Left lung (tissue), 10 donors: ENCODE measurements around the gene GCK. TPM values are rescaled to one million over a fixed set of nuclear protein-coding genes. Genes with fewer than 3 reads are reported as not detected.

Source experiments
- ATAC-seq: fragments of 200-7000 bp; cut with Tn5 transposase; one replicate; pipeline ENCODE4 v1.9.1; 2020; ENCODE audit warnings: moderate library complexity
- DNase-seq, 4 donors: peaks; one replicate each; pipeline ENCODE4 v3.0.0-alpha.2; 2013 to 2020
- H3K27ac ChIP-seq, 2 donors: fragments of 200-600 bp; sonication (generic) in 1 of 2; one replicate each; pipeline versions ENCODE4 v1.5.0 to v1.8.0; 2020 to 2021
- H3K27me3 ChIP-seq, 2 donors: fragments of 200-600 bp; sonication (generic) in 1 of 2; one replicate each; pipeline versions ENCODE4 v1.5.0 to v1.8.0; 2020 to 2021
- H3K36me3 ChIP-seq, 2 donors: fragments of 200-600 bp; sonication (generic) in 1 of 2; one replicate each; pipeline versions ENCODE4 v1.5.0 to v1.8.0; 2020 to 2021
- H3K4me1 ChIP-seq, 2 donors: fragments of 200-600 bp; one replicate each; pipeline ENCODE4 v1.8.0; 2021
- H3K4me3 ChIP-seq, 2 donors: fragments of 200-600 bp; sonication (generic) in 1 of 2; one replicate each; pipeline versions ENCODE4 v1.5.0 to v1.8.0; 2020 to 2021; ENCODE audit warnings: mild to moderate bottlenecking in 1 of 2
- H3K9me3 ChIP-seq, 2 donors: fragments of 200-600 bp; sonication (generic) in 1 of 2; one replicate each; pipeline versions ENCODE4 v1.5.0 to v1.8.0; 2020 to 2021
- intact Hi-C, 2 donors: fragments of 100-400 bp; cut with DNase I; formaldehyde crosslinking; loops; one replicate each; pipeline versions ENCODE4 v1.11.2 to v1.14.2; 2022
- polyA plus RNA-seq, 6 donors: library from polyadenylated mRNA; unstranded; fragments of 120-200 nt; gene quantifications; one replicate each; pipeline ENCODE4 v1.2.1, GENCODE V29; 2013; ENCODE audit not compliant: insufficient read length in 6 of 6
- total RNA-seq, 2 donors: library from RNA; stranded (reverse); fragmentation: NEBNext Ultra II Directional; extraction: Animal tissue kit (Norgen Biotek cat#: 25700); gene quantifications; one replicate each; pipeline ENCODE4 v1.2.1, GENCODE V29; 2021
- TF ChIP-seq, protein P1 (sequence below), 2 donors: fragments of 200-600 bp; sonication (generic) in 1 of 2; IDR thresholded peaks; one replicate each; pipeline versions ENCODE4 v1.5.0 to v1.8.0; 2021; ENCODE audit warnings: antibody characterized with exemption in 2 of 2
- donor health status: DM: no; HTN: yes; CAD: no.
- donor health status: DM: no; HTN: no; CAD: no.

The GCK gene
- total and polyA plus RNA-seq, 8 donors = 0.34 to 4.1 (median 2.5) TPM

DNA sequence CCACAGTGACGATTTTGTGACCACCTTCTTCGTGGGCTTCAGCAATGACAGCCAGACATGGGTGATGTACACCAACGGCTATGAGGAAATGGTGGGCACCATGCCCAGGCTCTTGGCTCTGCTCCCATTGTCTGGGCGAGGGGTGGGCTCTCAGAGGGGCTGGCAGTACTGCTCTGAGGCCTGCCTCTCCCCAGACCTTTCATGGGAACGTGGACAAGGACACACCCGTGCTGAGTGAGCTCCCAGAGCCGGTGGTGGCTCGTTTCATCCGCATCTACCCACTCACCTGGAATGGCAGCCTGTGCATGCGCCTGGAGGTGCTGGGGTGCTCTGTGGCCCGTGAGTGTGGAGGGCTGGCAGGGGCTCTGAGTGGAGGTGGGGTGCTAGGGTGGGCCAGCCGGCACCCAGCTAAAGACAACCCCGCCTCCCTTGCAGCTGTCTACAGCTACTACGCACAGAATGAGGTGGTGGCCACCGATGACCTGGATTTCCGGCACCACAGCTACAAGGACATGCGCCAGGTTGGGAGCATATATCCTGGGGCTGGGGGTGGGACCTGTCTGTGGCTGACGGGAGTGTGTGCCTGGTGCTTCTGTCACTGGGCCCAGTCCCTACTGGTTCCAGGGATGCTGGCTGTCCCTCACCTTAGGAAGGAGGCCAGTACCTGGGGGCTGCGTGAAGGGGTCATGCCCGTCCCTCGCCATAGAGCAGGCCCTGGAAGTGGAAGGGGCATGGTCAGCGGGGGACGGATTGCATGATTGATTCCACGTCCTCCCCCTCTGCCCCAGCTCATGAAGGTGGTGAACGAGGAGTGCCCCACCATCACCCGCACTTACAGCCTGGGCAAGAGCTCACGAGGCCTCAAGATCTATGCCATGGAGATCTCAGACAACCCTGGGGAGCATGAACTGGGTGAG is 78.3 kb downstream of the GCK start:
- Histone ChIP-seq H3K27me3 (peaks cover 0 to 4% of the 10 kb centered on the region in 2 donors), H3K4me1 (no peaks in the 10 kb centered on the region), H3K4me3 (no peak overlapping the region), H3K9me3 (no peaks in the 10 kb centered on the region), H3K36me3 (peaks cover 0 to 76% of the 10 kb centered on the region in 2 donors), H3K27ac (no peak overlapping the region)
- ATAC-seq = no peak
- DNase-seq = peak in 1 of 4 donors; percentile 47
- TF ChIP-seq, protein P1, sequence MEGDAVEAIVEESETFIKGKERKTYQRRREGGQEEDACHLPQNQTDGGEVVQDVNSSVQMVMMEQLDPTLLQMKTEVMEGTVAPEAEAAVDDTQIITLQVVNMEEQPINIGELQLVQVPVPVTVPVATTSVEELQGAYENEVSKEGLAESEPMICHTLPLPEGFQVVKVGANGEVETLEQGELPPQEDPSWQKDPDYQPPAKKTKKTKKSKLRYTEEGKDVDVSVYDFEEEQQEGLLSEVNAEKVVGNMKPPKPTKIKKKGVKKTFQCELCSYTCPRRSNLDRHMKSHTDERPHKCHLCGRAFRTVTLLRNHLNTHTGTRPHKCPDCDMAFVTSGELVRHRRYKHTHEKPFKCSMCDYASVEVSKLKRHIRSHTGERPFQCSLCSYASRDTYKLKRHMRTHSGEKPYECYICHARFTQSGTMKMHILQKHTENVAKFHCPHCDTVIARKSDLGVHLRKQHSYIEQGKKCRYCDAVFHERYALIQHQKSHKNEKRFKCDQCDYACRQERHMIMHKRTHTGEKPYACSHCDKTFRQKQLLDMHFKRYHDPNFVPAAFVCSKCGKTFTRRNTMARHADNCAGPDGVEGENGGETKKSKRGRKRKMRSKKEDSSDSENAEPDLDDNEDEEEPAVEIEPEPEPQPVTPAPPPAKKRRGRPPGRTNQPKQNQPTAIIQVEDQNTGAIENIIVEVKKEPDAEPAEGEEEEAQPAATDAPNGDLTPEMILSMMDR (IDR thresholded peaks at IDR 0.05) = no peak
- intact Hi-C loops = no loop called here

DNA sequence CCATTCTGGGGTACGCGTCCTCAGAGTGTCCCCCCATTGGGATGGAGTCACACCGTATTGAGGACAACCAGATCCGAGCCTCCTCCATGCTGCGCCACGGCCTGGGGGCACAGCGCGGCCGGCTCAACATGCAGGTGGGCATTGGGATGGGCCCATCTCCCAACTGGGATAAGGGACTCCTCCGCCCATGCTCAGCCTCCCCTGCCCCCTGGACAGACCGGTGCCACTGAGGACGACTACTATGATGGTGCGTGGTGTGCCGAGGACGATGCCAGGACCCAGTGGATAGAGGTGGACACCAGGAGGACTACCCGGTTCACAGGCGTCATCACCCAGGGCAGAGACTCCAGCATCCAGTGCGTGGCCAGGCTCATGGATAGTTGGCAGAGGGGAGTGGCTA is 79.2 kb downstream of the GCK start:
- no peak overlapping the region for H3K4me3 ChIP-seq
- TF ChIP-seq, protein P1 (IDR thresholded peaks at IDR 0.05) = no peak
- ATAC-seq = no peak
- H3K36me3 ChIP-seq = peaks cover 0 to 66% of the 10 kb centered on the region in 2 donors
- H3K27ac ChIP-seq = no peak overlapping the region
- peaks cover 0 to 2% of the 10 kb centered on the region in 2 donors for H3K4me1 ChIP-seq
- DNase-seq = peak in 1 of 4 donors; percentile 52
- peaks cover 0 to 14% of the 10 kb centered on the region in 2 donors for H3K27me3 ChIP-seq
- H3K9me3 ChIP-seq = no peaks in the 10 kb centered on the region
- intact Hi-C loops = no loop called here

DNA sequence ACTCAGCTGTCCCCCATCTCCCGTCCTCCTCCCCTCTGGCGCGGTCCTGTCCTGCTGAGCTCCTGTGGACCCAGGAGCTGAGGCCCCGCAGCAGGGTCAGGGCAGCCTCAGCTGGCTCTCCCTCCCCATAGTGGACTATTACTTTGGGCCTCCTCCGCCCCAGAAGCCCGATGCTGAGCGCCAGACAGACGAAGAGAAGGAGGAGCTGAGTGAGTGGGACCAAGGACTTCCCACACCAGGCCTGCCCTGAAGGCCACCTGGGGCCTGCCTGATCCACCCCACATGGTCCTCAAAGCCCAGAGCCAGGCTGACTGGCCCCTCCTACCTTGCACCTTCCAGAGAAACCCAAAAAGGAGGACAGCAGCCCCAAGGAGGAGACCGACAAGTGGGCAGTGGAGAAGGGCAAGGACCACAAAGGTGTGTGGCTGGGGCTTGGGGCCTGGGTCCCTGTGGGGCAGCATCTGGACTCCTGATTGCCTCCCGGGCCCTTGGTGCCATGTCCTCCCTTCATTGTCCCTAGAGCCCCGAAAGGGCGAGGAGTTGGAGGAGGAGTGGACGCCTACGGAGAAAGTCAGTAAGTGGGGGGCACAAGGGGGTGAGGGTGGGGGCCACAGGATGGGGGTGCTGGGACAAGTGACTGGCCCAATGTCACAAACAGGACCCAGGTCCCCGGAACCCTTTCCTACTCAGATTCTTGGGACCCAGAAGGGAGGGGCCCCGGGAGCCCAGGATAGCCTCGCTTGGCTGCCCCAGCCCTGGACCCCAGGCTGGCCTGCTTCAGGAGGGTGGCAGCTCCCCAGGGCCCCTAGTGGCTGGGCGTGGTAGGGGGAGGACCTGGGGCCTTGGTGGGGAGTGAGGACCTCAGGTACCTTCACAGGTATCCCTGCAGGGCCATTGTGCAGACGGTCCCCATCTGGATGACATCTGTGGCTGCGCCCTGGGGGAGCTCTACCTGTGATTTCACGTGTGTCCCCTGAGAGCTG is 80.2 kb downstream of the GCK start:
- ATAC-seq = no peak
- Histone ChIP-seq H3K27me3 (peaks cover 0 to 23% of the 10 kb centered on the region in 2 donors), H3K9me3 (no peaks in the 10 kb centered on the region), H3K4me3 (no peak overlapping the region), H3K36me3 (peaks cover 0 to 57% of the 10 kb centered on the region in 2 donors), H3K4me1 (peaks cover 0 to 7% of the 10 kb centered on the region in 2 donors), H3K27ac (no peak overlapping the region)
- intact Hi-C loops = no loop called here
- DNase-seq = peak in 1 of 4 donors; percentile 67
- TF ChIP-seq, protein P1 (IDR thresholded peaks at IDR 0.05) = no peak

DNA sequence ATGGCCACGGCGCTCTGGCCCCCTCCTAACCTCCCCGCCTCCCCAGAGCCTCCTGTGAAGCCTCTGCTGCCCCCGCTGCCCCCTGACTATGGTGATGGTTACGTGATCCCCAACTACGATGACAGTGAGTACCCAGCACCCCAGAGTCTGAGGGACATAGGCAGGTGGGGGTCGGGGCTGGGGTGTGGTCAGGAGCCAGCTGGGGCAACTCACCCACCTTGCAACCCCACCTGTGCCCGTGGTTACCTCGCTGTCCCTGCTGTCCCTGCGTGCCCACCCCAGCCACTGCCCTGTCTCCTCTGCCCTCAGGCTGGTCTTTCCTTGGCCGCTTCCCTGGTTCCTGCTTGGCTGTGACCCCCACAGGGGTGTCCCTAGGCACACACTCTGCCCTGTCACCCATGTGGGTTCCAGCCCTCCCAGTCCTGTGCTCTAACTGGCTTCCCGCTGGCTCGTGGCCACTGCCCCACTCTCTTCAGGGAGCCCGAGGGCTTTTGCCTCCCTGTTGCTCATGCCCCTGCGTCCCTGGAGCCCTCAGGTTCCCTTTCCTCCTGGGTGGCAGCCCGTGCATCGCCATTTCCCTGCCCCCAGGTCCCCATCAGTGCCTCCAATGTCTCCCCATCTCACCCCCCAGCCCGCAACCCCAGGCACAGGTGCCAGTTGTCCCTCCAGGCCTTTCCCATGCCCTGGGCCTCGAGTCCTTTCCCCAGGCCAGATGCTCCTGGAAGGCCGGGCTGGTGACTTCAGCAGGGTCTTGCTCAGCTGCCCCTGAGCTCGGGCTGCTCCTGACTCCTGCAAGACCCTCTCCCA is 81.1 kb downstream of the GCK start:
- DNase-seq (no peak), ATAC-seq (no peak)
- H3K4me3 ChIP-seq = no peak overlapping the region
- no peaks in the 10 kb centered on the region for H3K9me3 ChIP-seq
- TF ChIP-seq, protein P1 (IDR thresholded peaks at IDR 0.05) = no peak
- intact Hi-C loops = no loop called here
- H3K27me3 ChIP-seq = peaks cover 0 to 32% of the 10 kb centered on the region in 2 donors
- no peak overlapping the region for H3K27ac ChIP-seq
- peaks cover 0 to 7% of the 10 kb centered on the region in 2 donors for H3K4me1 ChIP-seq
- peaks cover 0 to 51% of the 10 kb centered on the region in 2 donors for H3K36me3 ChIP-seq
